Ovary (tissue), 3 donors: ENCODE results near the gene GRIN3B.

ENCODE experiments used
- CTCF ChIP-seq, 3 donors: fragments of 450-650 bp in 2 of 3; fragments of 200-600 bp in 1 of 3; IDR thresholded peaks; one replicate each; pipeline versions ENCODE4 v1.5.1 to v1.8.0; 2016 to 2022; ENCODE audit warnings: antibody characterized with exemption in 3 of 3, mild to moderate bottlenecking in 1 of 3
- POLR2A ChIP-seq: fragments of 450-650 bp; IDR thresholded peaks from one replicate; pipeline ENCODE4 v1.6.1; 2017; ENCODE audit warnings: antibody characterized with exemption, mild to moderate bottlenecking, moderate library complexity
- donor health status: DM: no; HTN: no; CAD: no.

- TF ChIP-seq CTCF (IDR thresholded peaks at IDR 0.05), result no peak
- no peak for TF ChIP-seq POLR2A
Measured at GRCh38 chr19:1007399-1008251, 7.4 kb downstream of the GRIN3B start.
